ENCODE measurements around the gene MEOX1. TPM values are rescaled to one million over a fixed set of nuclear protein-coding genes. Genes with fewer than 3 reads are reported as not detected.

Gene MEOX1
- total RNA-seq, 1 experiment from 2014 or later: 0.21 TPM

GRCh38 chr17:43597624-43598356, 63.9 kb downstream of the MEOX1 start:
- DNase-seq (ENCODE audit: low read depth, low spot score) (no peak), ATAC-seq (no peak)
- TF ChIP-seq TCF7L2 (IDR thresholded peaks at IDR 0.05; ENCODE audit: low read depth, low read length): no peak
- TF ChIP-seq SIN3A (IDR thresholded peaks at IDR 0.05; ENCODE audit: borderline replicate concordance, insufficient read depth, low read depth, low read length): no peak
- no peak for TF ChIP-seq REST (IDR thresholded peaks at IDR 0.05; ENCODE audit: insufficient read depth in 1 of 2, low read depth in 2 of 2, low read length in 1 of 2)
- TF ChIP-seq CTCF (IDR thresholded peaks at IDR 0.05): no peak
- no peak for TF ChIP-seq POLR2AphosphoS5 (IDR thresholded peaks at IDR 0.05; ENCODE audit: low read depth, low read length)
- Histone ChIP-seq H3K36me3 (ENCODE audit: control insufficient read depth, insufficient read depth, low read length) (no peaks in the 10 kb centered on the region), H3K4me1 (ENCODE audit: control insufficient read depth, insufficient read depth, low read length) (no peaks in the 10 kb centered on the region), H3K27ac (ENCODE audit: low read length) (no peak overlapping the region), H3K27me3 (ENCODE audit: control insufficient read depth, insufficient read depth, low read length) (no peaks in the 10 kb centered on the region), H3K9me3 (ENCODE audit: control insufficient read depth, insufficient read depth, low read depth, low read length) (no peaks in the 10 kb centered on the region), H3K4me3 (ENCODE audit: low read depth in 2 of 2, low read length in 2 of 2) (no peak overlapping the region)
- ChIA-PET POLR2A (no interaction called here), CTCF (no interaction called here)
- in situ Hi-C loops (cut with HindIII; ENCODE audit: low pct_unique_long_range_greater_than_20kb, low sequenced_read_pairs) (no loop called here), intact Hi-C loops (cut with micrococcal nuclease; ENCODE audit: unreplicated experiment) (no loop called here)
- BruUV-seq (replicated peaks): no TSS peak

- no peaks in the 10 kb centered on the region for H3K36me3 ChIP-seq (ENCODE audit: control insufficient read depth, insufficient read depth, low read length)
- ChIA-PET CTCF (no interaction called here), POLR2A (no interaction called here)
- ATAC-seq (no peak), DNase-seq (ENCODE audit: low read depth, low spot score) (no peak)
- H3K27me3 ChIP-seq (ENCODE audit: control insufficient read depth, insufficient read depth, low read length): no peaks in the 10 kb centered on the region
- H3K4me1 ChIP-seq (ENCODE audit: control insufficient read depth, insufficient read depth, low read length): peaks cover 15% of the 10 kb centered on the region
- intact Hi-C loops (cut with micrococcal nuclease; ENCODE audit: unreplicated experiment): no loop called here
- H3K27ac ChIP-seq (ENCODE audit: low read length): no peak overlapping the region
- in situ Hi-C loops (cut with HindIII; ENCODE audit: low pct_unique_long_range_greater_than_20kb, low sequenced_read_pairs): no loop called here
- H3K4me3 ChIP-seq (ENCODE audit: low read depth in 2 of 2, low read length in 2 of 2): no peak overlapping the region
- no TSS peak for BruUV-seq (replicated peaks)
- H3K9me3 ChIP-seq (ENCODE audit: control insufficient read depth, insufficient read depth, low read depth, low read length): no peaks in the 10 kb centered on the region
- TF ChIP-seq POLR2AphosphoS5 (IDR thresholded peaks at IDR 0.05; ENCODE audit: low read depth, low read length) (no peak), CTCF (IDR thresholded peaks at IDR 0.05) (no peak), SIN3A (IDR thresholded peaks at IDR 0.05; ENCODE audit: borderline replicate concordance, insufficient read depth, low read depth, low read length) (no peak), TCF7L2 (IDR thresholded peaks at IDR 0.05; ENCODE audit: low read depth, low read length) (no peak), REST (IDR thresholded peaks at IDR 0.05; ENCODE audit: insufficient read depth in 1 of 2, low read depth in 2 of 2, low read length in 1 of 2) (no peak)
Observed at GRCh38 chr17:43595466-43595865, 66.3 kb downstream of the MEOX1 start.

Data from Panc1 (cell line).